Thyroid gland (tissue), 4 donors: ENCODE measurements around the gene GLI3. TPM values are rescaled to one million over a fixed set of nuclear protein-coding genes. Genes with fewer than 3 reads are reported as not detected.

Experiments
- DNase-seq, 2 donors: peaks; one replicate each; pipeline ENCODE4 v3.0.0-alpha.2; 2019
- H3K27ac ChIP-seq, 3 donors: fragments of 200-600 bp; sonication (generic); 1 replicate in 2 of 3; 2 replicates in 1 of 3; pipeline ENCODE4 v1.5.1; 2016 to 2019; ENCODE audit warnings: mild to moderate bottlenecking in 1 of 3, moderate library complexity in 1 of 3
- H3K27me3 ChIP-seq: fragments of 200-600 bp; sonication (generic); one replicate; pipeline ENCODE4 v1.5.1; 2019
- H3K36me3 ChIP-seq, 2 donors: fragments of 200-600 bp; sonication (generic); one replicate each; pipeline ENCODE4 v1.5.1; 2016 to 2019
- H3K4me1 ChIP-seq, 2 donors: fragments of 200-600 bp; sonication (generic); one replicate each; pipeline ENCODE4 v1.5.1; 2017 to 2019
- H3K4me3 ChIP-seq, 3 donors: fragments of 200-600 bp; sonication (generic); replicated peaks in 1 of 3; 1 replicate in 2 of 3; 2 replicates in 1 of 3; pipeline ENCODE4 v1.5.1; 2016; ENCODE audit warnings: mild to moderate bottlenecking in 1 of 3
- H3K9me3 ChIP-seq: fragments of 200-600 bp; sonication (generic); one replicate; pipeline ENCODE4 v1.5.1; 2017
- CTCF ChIP-seq, 6 experiments: fragments of 200-600 bp in 3 of 6; fragments of 450-650 bp in 3 of 6; sonication (generic) in 3 of 6; IDR thresholded peaks; one replicate each; pipeline ENCODE4 v1.5.1; 2016 to 2019; ENCODE audit warnings: antibody characterized with exemption in 6 of 6, mild to moderate bottlenecking in 2 of 6, inconsistent platforms in 1 of 6, moderate library complexity in 1 of 6
- POLR2A ChIP-seq, 2 donors: fragments of 450-650 bp; IDR thresholded peaks; one replicate each; pipeline ENCODE4 v1.6.1; 2017; ENCODE audit warnings: antibody characterized with exemption in 2 of 2, mild to moderate bottlenecking in 2 of 2, moderate library complexity in 1 of 2
- WGBS, 2 donors: methylation state at CpG; one replicate each; pipeline ENCODE4 v1.1.5; 2017; 5-methylcytosine and 5-hydroxymethylcytosine counted together
- intact Hi-C: fragments of 100-400 bp; cut with DNase I; formaldehyde crosslinking; loops from one replicate; pipeline ENCODE4 v1.15.1; 2023
- total RNA-seq, 4 donors: library from RNA; depleted of rRNA; stranded (reverse); fragments of >200 nt; gene quantifications; one replicate each; pipeline ENCODE4 v1.2.3, GENCODE V29; 2016

The GLI3 gene
- total RNA-seq, 4 donors from 2014 or later: 10.1 to 15.6 (median 13.6) TPM

- 96 to 97% methylated on average over 25 to 29 of the region's 47 CpGs for WGBS, 2 donors
- TF ChIP-seq POLR2A (IDR thresholded peaks at IDR 0.05): no peak
- TF ChIP-seq CTCF (IDR thresholded peaks at IDR 0.05): no peak
- Histone ChIP-seq H3K9me3 (no peaks in the 10 kb centered on the region), H3K27me3 (no peaks in the 10 kb centered on the region), H3K4me1 (peaks cover 8 to 9% of the 10 kb centered on the region in 2 donors), H3K4me3 (no peak overlapping the region), H3K36me3 (peaks cover 13 to 25% of the 10 kb centered on the region in 2 donors), H3K27ac (no peak overlapping the region)
- no peak for DNase-seq
- intact Hi-C loops: no loop called here
These were observed 271.9 kb downstream of the GLI3 start for GRCh38 chr7:41964849-41965745.

GRCh38 chr7:41964183-41964753, 272.7 kb downstream of the GLI3 start:
- 94 to 98% methylated on average over 13 to 16 of the region's 16 CpGs for WGBS, 2 donors
- H3K4me1 ChIP-seq: peaks cover 4 to 11% of the 10 kb centered on the region in 2 donors
- DNase-seq: no peak
- TF ChIP-seq POLR2A (IDR thresholded peaks at IDR 0.05) (no peak), CTCF (IDR thresholded peaks at IDR 0.05) (no peak)
- H3K36me3 ChIP-seq: peaks cover 13 to 25% of the 10 kb centered on the region in 2 donors
- intact Hi-C loops: no loop called here
- H3K27me3 ChIP-seq: no peaks in the 10 kb centered on the region
- H3K9me3 ChIP-seq: no peaks in the 10 kb centered on the region
- H3K4me3 ChIP-seq: no peak overlapping the region
- H3K27ac ChIP-seq: no peak overlapping the region

GRCh38 chr7:41956705-41957104, 280.3 kb downstream of the GLI3 start:
- no peak overlapping the region for H3K27ac ChIP-seq
- 33 to 43% methylated on average over 10 of the region's 10 CpGs for WGBS, 2 donors
- no peak for TF ChIP-seq CTCF (IDR thresholded peaks at IDR 0.05)
- TF ChIP-seq POLR2A (IDR thresholded peaks at IDR 0.05): no peak
- intact Hi-C loops: no loop called here
- DNase-seq: peak; percentile 64 to 66
- H3K27me3 ChIP-seq: no peaks in the 10 kb centered on the region
- H3K36me3 ChIP-seq: no peaks in the 10 kb centered on the region
- peaks cover 25 to 37% of the 10 kb centered on the region in 2 donors for H3K4me1 ChIP-seq
- H3K9me3 ChIP-seq: no peaks in the 10 kb centered on the region
- no peak overlapping the region for H3K4me3 ChIP-seq

GRCh38 chr7:41955893-41956675, 280.9 kb downstream of the GLI3 start:
- intact Hi-C loops: no loop called here

More at GRCh38 chr7:41955893-41956675, 280.9 kb downstream of the GLI3 start:
- TF ChIP-seq POLR2A (IDR thresholded peaks at IDR 0.05): no peak
- no peak for TF ChIP-seq CTCF (IDR thresholded peaks at IDR 0.05)
- H3K4me1 ChIP-seq: peaks cover 25 to 37% of the 10 kb centered on the region in 2 donors
- H3K9me3 ChIP-seq: no peaks in the 10 kb centered on the region
- 27 to 33% methylated on average over 12 to 16 of the region's 16 CpGs for WGBS, 2 donors
- no peak overlapping the region for H3K4me3 ChIP-seq
- no peaks in the 10 kb centered on the region for H3K27me3 ChIP-seq
- DNase-seq: peak; percentile 97 to 99
- no peaks in the 10 kb centered on the region for H3K36me3 ChIP-seq
- H3K27ac ChIP-seq: peak overlapping the region in 2 of 3 donors; percentile 27 to 52
